Loucy (cell line): ENCODE measurements around the gene TMEM232.

Experiments
- CTCF ChIP-seq: fragments of 200-600 bp; sonication (generic); conservative IDR thresholded peaks from 2 replicates; pipeline ENCODE4 v1.5.1; 2014; ENCODE audit warnings: mild to moderate bottlenecking, antibody characterized with exemption, low read length
- EZH2phosphoT487 ChIP-seq: fragments of 200-600 bp; IDR thresholded peaks from 2 replicates; pipeline ENCODE4 v1.6.1; 2018; ENCODE audit warnings: antibody characterized with exemption, mild to moderate bottlenecking, moderate library complexity, borderline replicate concordance

GRCh38 chr5:110572729-110573128 is 153.7 kb downstream of the TMEM232 start:
- TF ChIP-seq CTCF (no peak), EZH2phosphoT487 (no peak)
